HG03045 (cell line): ENCODE data around the gene ZNF74.

ENCODE experiments used
- ATAC-seq: cut with Tn5 transposase; IDR thresholded peaks from one replicate; pipeline ENCODE4 v1.9.1; 2021; ENCODE audit warnings: mild to moderate bottlenecking, moderate library complexity; ENCODE audit not compliant: unreplicated experiment

ZNF74 gene

DNA sequence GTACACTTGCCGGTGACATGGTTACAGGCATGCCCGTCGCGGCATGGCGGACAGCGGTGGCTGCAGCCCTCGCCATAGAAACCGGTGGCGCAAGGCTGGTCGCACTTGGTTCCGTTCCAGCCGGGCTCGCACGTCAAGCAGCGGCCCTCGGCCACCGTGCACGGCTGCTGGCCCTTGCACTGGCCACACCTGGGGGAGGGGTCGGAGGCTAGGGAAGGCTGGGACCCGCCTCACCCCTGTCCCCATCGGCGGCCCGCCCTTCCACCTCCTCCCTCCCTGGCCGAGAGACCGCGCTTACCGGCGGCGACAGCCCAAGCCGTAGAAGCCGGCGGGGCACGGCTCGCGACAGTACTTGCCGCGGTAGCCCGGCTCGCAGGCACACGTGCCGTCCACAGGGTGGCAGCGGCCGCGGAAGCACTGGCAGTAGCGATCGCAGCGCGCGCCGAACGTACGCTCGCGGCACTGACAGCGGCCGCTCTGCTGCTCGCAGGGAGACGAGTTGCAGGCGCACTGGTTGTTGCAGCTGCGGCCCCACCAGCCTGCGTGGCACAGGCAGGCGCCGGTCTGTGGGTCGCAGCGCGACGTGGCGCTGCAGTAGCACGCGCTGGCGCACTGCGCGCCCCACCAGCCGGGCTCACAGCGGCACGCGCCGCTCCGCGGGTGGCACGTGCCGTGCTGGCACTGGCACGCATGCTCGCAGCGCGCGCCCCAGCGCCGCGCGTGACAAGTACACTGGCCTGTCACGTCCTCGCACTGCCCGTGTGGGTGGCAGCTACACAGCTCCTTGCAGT is 37.0 kb downstream of the ZNF74 start:
- no peak for ATAC-seq

- ATAC-seq: no peak
Measured at GRCh38 chr22:20431511-20432192, 37.7 kb downstream of the ZNF74 start.

DNA sequence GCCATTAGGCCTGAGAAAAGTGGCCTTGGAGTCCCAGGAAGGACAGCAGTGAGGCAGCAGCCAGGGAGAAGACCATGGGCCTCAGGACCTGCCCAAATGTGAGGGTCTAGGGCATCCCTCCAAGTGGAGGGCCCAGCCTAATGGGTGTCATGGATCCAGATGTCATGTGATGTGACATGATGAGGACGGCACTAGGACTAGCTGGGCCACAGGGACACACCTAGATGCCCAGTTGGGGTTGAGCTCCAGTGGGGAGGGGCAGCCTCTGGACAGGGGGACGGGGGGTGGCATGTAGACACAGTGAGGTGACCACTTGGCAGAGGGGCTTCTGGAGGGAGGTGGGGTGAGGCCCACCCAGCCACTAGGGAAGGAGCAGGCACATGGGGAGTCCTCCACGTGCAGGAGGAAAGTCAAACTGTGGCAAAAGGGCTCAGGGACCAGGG is 38.3 kb downstream of the ZNF74 start:
- no peak for ATAC-seq

DNA sequence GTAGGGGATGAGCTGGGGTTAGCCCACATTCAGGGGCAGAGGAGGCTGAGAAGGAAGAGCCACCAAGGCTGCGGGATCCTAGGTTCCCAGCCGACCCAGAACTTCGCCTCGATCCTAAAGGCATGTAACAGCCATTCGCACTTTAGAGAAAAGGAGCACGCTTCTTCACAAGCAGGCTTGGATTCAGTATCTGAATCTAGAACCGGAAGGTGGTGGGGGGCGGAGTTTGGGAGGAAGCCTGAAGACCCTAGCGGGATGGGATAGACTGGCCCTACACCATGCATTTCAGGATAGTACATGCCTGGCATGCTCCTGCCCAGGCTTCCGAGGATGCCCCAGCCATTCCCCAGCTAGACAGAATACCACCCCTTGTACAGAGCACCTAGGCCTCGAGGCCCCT is 39.2 kb downstream of the ZNF74 start:
- ATAC-seq: no peak

- ATAC-seq: no peak
Measured at GRCh38 chr22:20433686-20434241, 39.8 kb downstream of the ZNF74 start.

- ATAC-seq: no peak
Measured at GRCh38 chr22:20434264-20434751, 40.4 kb downstream of the ZNF74 start.

- ATAC-seq: no peak
Measured at GRCh38 chr22:20434773-20435172, 40.8 kb downstream of the ZNF74 start.

DNA sequence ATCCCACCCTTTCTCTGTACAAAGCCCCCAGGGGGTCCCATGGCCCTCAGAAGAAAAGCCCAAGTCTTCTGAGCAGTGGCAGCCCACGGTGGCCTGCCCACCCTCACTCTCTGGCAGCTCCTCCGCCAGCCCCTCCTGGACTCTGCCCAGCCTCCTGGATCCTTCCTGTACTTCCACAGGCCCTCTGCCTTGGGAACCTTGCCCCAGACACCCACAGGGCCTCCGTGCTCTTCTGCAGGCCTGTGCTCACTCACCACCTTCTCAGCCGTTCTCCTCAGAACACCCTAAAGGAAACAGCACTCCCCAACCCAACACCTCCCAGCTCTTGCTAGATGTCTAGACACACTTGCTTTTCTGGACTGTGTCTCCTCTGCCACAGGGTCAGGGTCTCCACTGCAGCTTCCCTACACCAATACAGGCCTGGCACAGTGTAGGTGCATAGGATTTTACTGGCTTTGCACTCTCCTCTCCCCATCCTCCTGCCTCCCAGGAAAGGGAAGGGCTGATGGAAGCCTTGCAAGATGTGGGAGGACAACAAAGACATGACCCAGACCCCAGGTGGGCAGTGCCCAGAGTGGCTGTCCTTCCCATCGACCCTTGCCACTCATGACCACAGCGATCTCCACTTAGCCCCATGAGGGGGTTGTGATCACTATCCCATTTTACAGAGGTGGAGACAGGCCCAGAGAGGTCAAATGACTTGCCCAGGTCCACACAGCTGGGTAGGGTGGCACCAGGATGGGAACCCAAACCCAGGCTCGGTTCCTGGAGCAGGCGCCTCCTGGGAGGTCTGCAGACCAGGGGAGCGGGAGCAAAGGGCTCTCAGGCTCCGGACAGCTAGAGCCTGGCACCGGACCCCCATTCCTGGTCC is 41.7 kb downstream of the ZNF74 start:
- ATAC-seq: no peak

- ATAC-seq: no peak
Measured at GRCh38 chr22:20436307-20436767, 42.4 kb downstream of the ZNF74 start.

- no peak for ATAC-seq
Measured at GRCh38 chr22:20436768-20437612, 43.0 kb downstream of the ZNF74 start.

GRCh38 chr22:20437613-20438426 is 43.9 kb downstream of the ZNF74 start, which contains the start of gene SCARF2:
Gene SCARF2 (minus strand): TSS chr22:20437825. CDS start chr22:20437754, 71 bp downstream.
- no peak for ATAC-seq

GRCh38 chr22:20438427-20438677 is 44.4 kb downstream of the ZNF74 start:
- no peak for ATAC-seq

GRCh38 chr22:20438678-20439492 is 44.9 kb downstream of the ZNF74 start:
- ATAC-seq: no peak

GRCh38 chr22:20439556-20439927 is 45.6 kb downstream of the ZNF74 start:
- ATAC-seq: no peak

DNA sequence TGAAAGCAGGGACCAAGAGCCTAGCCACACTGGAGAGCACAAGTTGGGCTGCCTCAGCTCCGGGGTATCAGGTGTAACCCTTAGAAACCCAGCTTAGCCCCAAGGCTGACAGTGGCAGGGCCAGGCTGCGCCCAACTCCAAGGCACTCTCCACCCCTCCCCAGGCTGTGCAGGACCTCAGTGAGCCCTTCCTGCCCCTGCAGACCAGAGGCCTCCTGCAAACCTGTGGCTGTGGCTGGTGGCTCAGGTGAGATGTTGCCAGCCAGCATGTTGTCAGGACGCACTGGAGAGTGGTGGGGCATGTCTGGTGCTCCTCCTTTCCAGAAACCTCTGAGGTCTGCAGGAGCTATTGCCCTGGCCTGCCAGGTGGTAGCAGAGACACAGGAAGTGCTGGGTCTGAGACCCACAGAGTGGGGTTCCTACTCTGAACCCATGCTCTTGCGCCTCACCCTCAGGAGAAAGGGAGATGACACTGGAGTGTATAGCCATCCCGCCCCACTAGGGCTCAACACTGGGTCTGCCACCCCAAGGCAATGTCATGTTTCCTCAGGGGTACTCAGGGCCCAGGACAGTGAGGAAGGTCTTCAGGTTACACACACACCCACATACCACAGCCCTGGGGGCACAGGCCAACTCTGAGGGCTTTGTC is 46.1 kb downstream of the ZNF74 start:
- ATAC-seq: no peak

DNA sequence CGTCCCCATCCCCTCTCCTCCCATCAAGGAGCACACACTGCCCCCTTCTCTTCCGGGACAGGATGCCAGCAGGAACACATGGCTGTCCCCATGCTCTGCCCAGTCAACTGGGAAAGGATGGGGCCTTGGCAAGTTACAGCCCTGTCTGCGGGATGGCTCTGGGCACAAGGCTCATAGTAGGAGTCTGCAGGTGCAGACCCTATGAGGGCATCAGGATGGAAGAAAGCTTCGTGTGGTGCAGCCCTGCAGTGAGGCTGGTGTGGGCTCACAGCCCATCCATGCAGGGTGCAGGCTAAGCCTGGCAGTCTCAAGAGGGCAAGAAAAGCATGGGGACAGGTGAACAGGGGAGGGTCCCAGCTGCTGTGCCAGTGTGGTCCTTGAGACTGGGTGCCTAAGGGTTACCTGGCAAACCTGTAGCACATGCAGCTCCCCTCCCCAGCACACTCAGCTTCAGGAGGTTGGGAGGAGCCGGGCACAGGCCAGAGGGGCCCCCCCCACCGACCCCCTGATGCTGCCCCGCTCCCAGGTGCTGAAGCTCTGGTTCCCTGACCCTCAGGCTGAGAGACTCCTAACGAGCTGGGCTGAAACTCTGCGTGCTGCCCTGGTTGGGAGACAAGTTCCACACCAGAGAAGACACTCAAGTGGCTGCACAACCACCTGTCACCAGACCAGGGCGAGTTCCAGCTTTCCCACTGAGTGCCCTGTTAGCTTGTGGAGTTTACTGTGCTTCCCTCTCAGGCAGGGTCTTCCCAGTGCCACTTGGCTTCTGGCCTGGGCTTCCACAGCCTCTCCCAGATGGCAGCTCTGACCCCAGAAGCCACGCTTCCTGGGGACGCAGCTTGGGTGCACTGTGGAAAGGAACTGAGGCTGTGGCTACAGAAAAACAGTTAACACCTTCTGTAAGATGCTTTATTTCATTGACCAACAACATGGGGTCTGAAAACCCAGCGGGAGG is 47.0 kb downstream of the ZNF74 start:
- ATAC-seq: no peak
